NCI-H2081 treated with DMSO at 0.1 percent for 48 hours (cell line): ENCODE data around the gene NRXN3.

ENCODE experiments used
- DNase-seq: peaks from one replicate; lab custom pipeline; 2025; lab: John Stamatoyannopoulos, UW

Gene NRXN3

GRCh38 chr14:78933948-78934524, 763.9 kb downstream of the NRXN3 start:
- DNase-seq = no peak

GRCh38 chr14:78946949-78947348, 776.8 kb downstream of the NRXN3 start:
- no peak for DNase-seq

GRCh38 chr14:78947681-78948080, 777.5 kb downstream of the NRXN3 start:
- DNase-seq = no peak

GRCh38 chr14:78950649-78951048, 780.5 kb downstream of the NRXN3 start:
- no peak for DNase-seq

- DNase-seq = no peak
Observed at GRCh38 chr14:78951602-78952001, 781.4 kb downstream of the NRXN3 start.

GRCh38 chr14:78959674-78960264, 789.6 kb downstream of the NRXN3 start:
- DNase-seq = peak; percentile 43

GRCh38 chr14:78967111-78967809, 797.1 kb downstream of the NRXN3 start:
- DNase-seq = no peak

- no peak for DNase-seq
Observed at GRCh38 chr14:78968265-78968664, 798.1 kb downstream of the NRXN3 start.

- peak; percentile 95 for DNase-seq
Observed at GRCh38 chr14:78970677-78971076, 800.5 kb downstream of the NRXN3 start.

GRCh38 chr14:78972440-78972839, 802.3 kb downstream of the NRXN3 start:
- no peak for DNase-seq

GRCh38 chr14:78974691-78975090, 804.5 kb downstream of the NRXN3 start:
- no peak for DNase-seq

- no peak for DNase-seq
Observed at GRCh38 chr14:78975734-78976133, 805.6 kb downstream of the NRXN3 start.

- DNase-seq = no peak
Observed at GRCh38 chr14:78978896-78979295, 808.7 kb downstream of the NRXN3 start.

- DNase-seq = no peak
Observed at GRCh38 chr14:78982551-78982950, 812.4 kb downstream of the NRXN3 start.

GRCh38 chr14:78983126-78983525, 813.0 kb downstream of the NRXN3 start:
- no peak for DNase-seq

GRCh38 chr14:78985668-78986381, 815.7 kb downstream of the NRXN3 start:
- no peak for DNase-seq

- no peak for DNase-seq
Observed at GRCh38 chr14:78986989-78987388, 816.8 kb downstream of the NRXN3 start.

GRCh38 chr14:78989221-78989620, 819.0 kb downstream of the NRXN3 start:
- no peak for DNase-seq

GRCh38 chr14:78992867-78993266, 822.7 kb downstream of the NRXN3 start:
- DNase-seq = no peak

- DNase-seq = no peak
Observed at GRCh38 chr14:78997811-78998210, 827.6 kb downstream of the NRXN3 start.

GRCh38 chr14:79009286-79009685, 839.1 kb downstream of the NRXN3 start:
- DNase-seq = no peak

- DNase-seq = no peak
Observed at GRCh38 chr14:79011091-79011919, 841.1 kb downstream of the NRXN3 start.
